ENCODE data around the gene ABTB2.

DNA sequence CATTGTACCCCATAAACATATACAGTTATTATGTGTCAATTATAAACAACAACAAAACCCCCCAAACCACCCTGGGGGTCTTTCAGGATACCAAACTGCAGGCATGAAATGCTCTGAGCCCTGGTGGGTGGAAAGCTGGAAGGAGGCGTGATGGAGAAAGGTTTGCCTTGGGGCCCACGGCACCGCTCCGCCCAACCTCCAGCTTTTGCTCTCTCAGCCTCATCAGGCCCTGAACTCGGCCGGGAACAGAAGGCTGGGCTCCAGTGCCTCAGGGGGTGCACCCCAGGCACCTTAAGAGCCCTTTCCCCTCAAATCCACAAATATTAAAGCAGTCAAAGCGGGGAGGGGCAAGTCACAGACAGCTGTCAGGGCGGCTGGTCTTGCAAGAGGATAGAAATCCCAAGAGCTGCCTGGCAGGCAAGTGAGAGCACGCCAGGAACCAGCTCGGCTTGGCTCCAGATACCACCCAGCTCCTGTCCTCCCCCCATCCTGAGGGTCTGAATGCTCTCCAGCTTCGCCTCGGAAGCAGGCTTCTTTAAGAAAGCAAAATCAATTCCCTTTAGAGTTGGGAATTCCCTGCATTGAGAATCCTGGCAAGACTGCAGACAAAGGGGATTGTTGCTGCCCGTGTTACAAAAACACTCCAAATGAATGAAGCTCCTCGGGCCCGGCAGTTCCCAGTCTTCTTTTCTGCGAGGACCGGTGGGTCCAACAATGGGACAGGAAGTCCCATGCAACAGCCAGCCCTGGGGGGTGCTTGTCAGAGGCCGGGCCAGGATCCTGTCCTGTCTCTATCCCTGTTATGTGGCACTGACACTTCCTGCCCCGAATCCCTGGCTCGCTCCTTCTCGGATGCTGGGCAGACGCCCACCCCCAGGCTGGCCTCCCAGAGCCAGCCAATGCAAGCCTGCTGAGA lies 171.6 kb downstream of the ABTB2 start:
- TF ChIP-seq CTCF (IDR thresholded peaks at IDR 0.05; ENCODE audit: borderline replicate concordance, extremely low read depth, low read length, poor library complexity, severe bottlenecking) (no peak), EZH2 (IDR thresholded peaks at IDR 0.05; ENCODE audit: borderline replicate concordance, low read depth, low read length, severe bottlenecking) (no peak)

All from DND-41 (cell line).